SHP77 (cell line): Measurements from ENCODE around the gene SOCS4.
"Not testable (repeated sequence)": the region's sequence is repeated elsewhere in the genome, so short reads cannot be mapped to it uniquely, and the experiment has no call there.

Experiments
- DNase-seq, 2 experiments: peaks; one replicate each; lab custom pipeline; 2025; lab: John Stamatoyannopoulos, UW

Gene SOCS4, protein sequence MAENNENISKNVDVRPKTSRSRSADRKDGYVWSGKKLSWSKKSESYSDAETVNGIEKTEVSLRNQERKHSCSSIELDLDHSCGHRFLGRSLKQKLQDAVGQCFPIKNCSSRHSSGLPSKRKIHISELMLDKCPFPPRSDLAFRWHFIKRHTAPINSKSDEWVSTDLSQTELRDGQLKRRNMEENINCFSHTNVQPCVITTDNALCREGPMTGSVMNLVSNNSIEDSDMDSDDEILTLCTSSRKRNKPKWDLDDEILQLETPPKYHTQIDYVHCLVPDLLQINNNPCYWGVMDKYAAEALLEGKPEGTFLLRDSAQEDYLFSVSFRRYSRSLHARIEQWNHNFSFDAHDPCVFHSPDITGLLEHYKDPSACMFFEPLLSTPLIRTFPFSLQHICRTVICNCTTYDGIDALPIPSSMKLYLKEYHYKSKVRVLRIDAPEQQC

GRCh38 chr14:55026793-55027561 lies at the start of gene SOCS4, which contains the start of gene WDHD1:
SOCS4 (plus strand) TSS chr14:55027236; CDS start chr14:55043042, 15,806 bp downstream.
WDHD1 (minus strand) TSS chr14:55027099; CDS start chr14:55026787, 312 bp downstream.
- peak; percentile 91 to 95 for DNase-seq

DNA sequence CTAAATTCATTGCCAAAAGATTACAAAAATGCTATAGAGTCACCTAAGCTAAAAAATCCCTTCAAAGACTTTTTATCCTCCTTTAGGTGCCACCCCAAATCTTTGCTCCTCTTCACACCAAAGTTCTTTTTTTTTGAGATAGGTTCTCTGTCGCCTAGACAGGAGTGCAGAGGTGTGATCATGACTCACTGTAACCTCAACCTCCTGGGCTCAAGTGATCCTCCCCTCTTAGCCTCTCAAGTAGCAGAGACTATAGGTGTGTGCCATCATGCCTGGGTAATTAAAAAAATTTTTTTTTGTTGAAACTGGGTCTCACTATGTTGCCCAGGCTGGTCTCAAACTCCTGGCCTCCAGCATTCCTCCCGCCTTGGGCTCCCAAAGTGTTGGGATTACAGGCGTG lies 48.0 kb upstream of the SOCS4 start:
- no peak for DNase-seq

DNA sequence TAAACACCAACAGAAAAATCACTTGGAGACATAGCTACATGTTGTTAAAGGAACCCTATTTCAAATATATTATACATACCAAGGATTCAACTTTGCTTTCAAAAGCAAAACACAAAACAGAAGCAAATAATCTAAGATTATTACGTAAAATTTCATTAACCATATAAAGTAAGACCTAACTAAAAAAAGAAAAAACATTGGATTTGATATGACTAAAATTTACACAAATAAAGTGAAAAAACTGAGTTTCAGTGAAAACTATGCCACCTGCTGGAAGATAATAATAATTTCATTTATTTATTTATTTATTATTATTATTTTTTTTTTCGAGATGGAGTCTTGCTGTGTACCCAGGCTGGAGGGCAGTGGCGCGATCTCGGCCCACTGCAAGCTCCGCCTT lies 45.3 kb upstream of the SOCS4 start:
- no peak for DNase-seq

- no peak for DNase-seq
Measured at GRCh38 chr14:54985156-54985555, 41.9 kb upstream of the SOCS4 start.

GRCh38 chr14:55000381-55000780 lies 26.7 kb upstream of the SOCS4 start:
- DNase-seq, result no peak

- DNase-seq, result no peak
Measured at GRCh38 chr14:55005071-55005470, 22.0 kb upstream of the SOCS4 start.

DNA sequence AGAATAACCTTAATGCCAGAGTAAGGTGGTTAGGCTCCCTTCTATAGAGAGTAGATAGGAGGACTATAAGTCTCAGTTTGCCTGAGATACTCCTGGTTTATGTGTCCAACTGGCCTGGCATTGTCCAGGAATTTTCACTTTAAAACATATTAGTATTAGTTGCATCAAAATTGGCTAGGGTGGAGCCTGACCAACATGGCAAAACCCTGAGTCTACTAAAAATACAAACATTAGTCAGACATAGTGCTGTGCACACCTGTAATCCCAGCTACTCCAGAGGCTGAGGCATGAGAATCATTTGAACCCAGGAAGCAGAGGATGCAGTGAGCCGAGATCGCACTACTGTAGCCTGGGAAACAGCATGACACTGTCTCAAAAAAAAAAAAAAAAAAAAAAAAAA lies 12.0 kb upstream of the SOCS4 start:
- DNase-seq, result no peak

DNA sequence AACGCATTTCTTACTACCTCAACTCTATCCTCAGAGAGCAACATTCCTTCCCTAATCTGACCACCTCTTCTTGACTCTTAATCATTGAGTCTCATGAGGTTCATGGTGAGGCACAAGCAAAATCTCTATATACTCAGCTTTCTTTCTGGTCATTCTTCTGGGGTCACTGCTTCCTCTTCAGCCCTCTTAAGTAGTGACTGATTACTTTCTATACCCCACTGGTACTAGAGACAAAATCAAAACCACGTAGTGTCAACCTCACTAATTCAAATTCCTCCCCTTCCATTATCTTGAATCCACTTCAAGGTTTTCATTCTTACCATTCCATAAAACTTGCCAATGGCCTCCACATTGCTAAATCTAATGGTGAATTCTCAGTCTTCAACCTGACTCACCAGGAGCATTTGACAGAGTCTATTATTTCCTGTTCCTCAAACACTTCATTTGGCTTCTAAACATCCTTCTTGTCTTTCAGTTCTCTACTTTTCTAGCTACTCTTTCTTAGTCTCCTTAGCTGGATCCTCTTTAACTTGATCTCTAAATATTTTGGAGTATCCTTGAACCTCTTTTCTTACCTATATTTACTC lies 7.0 kb upstream of the SOCS4 start:
- DNase-seq, result no peak

DNA sequence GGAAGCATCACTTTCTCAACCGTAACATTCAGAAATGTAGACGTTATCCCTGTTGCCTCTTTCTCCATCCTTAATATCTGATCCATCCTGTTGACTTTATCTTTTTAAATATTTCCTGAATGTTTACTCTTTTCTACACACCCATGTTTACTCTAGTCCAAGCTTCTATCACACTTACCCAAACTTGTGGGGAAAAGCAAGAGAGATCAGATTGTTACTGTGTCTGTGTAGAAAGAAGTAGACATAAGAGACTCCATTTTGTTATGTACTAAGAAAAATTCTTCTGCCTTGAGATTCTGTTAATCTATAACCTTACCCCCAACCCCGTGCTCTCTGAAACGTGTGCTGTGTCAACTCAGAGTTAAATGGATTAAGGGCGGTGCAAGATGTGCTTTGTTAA lies 2.7 kb upstream of the SOCS4 start:
- DNase-seq, result not testable (repeated sequence)

GRCh38 chr14:55025948-55026347 lies 1.1 kb upstream of the SOCS4 start:
- no peak for DNase-seq

GRCh38 chr14:55026441-55026792 lies 619 bp upstream of the SOCS4 start:
- no peak for DNase-seq

DNA sequence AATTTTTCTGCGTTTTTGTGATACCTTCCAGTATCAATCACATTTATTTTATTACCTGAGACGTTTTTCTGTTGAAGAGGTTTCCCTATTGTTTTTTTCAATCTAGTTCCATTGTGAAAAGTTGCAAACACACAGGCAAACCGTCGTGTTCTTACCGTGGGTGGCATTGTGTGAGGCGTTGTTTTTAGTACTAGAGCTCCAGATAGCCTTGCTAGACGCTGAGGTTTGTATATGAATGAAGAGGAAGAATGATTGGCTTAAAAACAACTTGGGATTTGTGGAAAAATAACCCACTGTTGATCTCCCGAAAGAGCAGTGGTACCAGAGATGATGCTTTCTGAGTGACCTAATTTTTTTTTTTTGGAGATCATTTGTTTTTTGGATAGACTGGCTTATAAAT lies 1.0 kb downstream of the SOCS4 start:
- DNase-seq, result peak in 1 of 2 experiments; percentile 2

GRCh38 chr14:55028476-55028875 lies 1.4 kb downstream of the SOCS4 start:
- no peak for DNase-seq

GRCh38 chr14:55031190-55031589 lies 4.2 kb downstream of the SOCS4 start:
- no peak for DNase-seq

- not testable (repeated sequence) for DNase-seq
Measured at GRCh38 chr14:55037995-55038394, 11.0 kb downstream of the SOCS4 start.

DNA sequence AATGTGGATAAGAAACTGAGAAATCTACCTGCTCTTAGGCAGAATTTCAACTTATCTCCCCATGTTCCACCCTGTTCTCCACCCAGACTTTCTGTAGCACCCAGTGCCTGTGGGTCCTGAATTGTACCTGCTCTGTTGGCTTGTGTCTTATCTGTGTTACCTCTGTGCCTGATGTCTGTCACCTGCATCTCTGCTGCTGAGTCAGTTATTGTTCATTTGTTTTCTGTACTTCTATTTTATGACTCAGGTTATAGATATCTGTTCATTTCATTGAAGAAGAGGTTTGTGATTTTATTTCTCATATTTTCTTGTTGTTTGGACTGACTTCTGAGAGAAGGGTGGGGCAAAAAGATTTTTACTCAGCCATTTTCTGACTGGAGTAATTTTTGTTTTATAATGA lies 11.7 kb downstream of the SOCS4 start:
- DNase-seq, result no peak

DNA sequence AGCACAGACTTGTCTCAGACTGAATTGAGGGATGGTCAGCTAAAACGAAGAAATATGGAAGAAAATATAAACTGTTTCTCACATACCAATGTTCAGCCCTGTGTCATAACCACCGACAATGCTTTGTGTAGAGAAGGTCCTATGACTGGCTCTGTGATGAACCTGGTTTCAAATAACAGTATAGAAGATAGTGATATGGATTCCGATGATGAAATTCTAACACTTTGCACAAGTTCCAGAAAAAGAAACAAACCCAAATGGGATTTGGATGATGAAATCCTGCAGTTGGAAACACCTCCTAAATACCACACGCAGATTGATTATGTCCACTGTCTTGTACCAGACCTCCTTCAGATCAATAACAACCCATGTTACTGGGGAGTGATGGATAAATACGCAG lies 16.5 kb downstream of the SOCS4 start:
- no peak for DNase-seq

- no peak for DNase-seq
Measured at GRCh38 chr14:55045087-55045486, 18.1 kb downstream of the SOCS4 start.

DNA sequence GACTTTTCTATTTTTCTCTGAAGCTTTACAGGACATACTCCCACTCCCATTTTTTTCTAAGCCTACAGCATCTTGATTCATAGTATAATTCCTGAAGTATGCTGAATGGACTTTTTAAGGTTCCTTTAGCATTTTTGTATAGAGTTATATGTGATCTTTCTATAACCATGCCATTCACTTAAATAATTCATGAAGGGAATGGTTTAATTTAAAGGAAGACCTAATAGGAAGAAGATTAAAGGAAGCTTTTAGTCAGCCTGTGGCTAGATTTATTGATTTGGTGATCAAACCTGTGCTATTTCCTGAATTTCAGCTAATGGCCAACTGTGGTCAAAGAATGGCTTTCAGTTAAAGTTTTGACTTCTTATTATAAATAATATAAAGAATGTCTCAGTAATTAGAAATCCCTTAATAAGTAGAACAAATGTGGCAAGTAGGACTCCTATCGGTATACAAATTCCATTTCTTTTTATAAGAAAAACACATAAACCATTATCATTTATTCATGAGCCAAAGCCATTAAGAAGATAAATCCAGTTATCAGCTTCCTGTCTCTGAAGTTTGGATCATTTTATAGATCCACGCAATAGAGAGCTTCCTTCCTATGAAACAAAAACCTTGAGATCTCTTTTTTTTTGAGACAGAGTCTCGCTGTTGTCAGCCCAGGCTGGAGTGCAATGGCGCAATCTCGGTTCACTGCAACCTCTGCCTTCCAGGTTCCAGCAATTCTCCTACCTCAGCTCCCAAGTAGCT lies 20.4 kb downstream of the SOCS4 start:
- no peak for DNase-seq

DNA sequence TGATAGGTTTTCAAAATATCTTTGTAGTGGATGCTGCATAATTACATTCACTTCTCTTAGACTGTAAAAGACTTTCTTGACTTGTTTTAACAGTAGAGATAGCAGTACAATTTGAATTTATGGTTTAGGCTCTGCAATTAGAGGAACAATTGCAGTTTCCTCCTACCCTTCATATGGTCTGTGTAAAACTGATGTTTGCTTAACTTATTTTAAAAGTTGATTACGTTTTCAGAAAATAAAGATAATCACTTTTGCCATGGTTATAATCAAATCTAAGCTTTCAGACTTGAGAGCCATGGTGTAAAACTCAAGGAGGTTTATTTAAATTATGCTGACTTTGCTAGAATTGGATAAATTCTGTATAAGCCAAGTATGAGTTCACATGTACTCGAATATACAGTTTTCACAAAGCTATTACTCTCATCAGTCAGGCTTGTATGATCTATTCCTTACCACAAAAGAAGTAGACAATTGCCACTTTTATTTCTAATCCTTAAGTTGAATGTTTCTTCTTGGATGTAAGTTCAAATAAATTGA lies 21.9 kb downstream of the SOCS4 start:
- DNase-seq, result no peak

DNA sequence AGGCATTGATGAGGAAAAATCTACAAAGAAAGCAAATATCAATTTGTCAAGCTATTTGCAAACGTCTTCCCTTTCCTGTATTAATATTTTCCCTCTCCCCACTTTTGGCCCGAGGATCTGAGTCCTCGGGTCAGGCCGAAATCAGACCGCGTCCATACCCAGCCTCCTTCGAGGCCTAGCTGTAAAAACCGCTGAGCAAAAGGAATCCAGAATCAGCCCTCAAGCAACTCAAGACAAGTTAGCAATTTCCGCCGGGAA lies 24.1 kb downstream of the SOCS4 start:
- no peak for DNase-seq
